H9 (cell line): ENCODE measurements around the gene ADAMTS2. TPM values are rescaled to one million over a fixed set of nuclear protein-coding genes. Genes with fewer than 3 reads are reported as not detected.
A peak's percentile ranks its signal among the peaks of the same experiment; 100 is the strongest.

ENCODE experiments used
- DNase-seq: peaks from one replicate; pipeline ENCODE4 v3.0.0-alpha.2; 2017
- H2AFZ ChIP-seq: one replicate; pipeline ENCODE4 v1.6.1; 2013; ENCODE audit warnings: mild to moderate bottlenecking, low read length, control low read depth, moderate library complexity
- H2AK5ac ChIP-seq: 2 replicates; pipeline ENCODE4 v1.6.1; 2013; ENCODE audit warnings: low read length, control low read depth, mixed read lengths; ENCODE audit not compliant: insufficient read length
- H2BK120ac ChIP-seq: one replicate; pipeline ENCODE4 v1.6.1; 2013; ENCODE audit warnings: low read depth, mild to moderate bottlenecking, low read length, control low read depth, inconsistent platforms; ENCODE audit not compliant: poor library complexity, severe bottlenecking
- H2BK12ac ChIP-seq: 2 replicates; pipeline ENCODE4 v1.6.1; 2013; ENCODE audit warnings: low read length, control low read depth, mixed read lengths, low read depth; ENCODE audit not compliant: insufficient read length
- H2BK15ac ChIP-seq: 2 replicates; pipeline ENCODE4 v1.6.1; 2013; ENCODE audit warnings: low read depth, low read length, control low read depth
- H2BK20ac ChIP-seq: one replicate; pipeline ENCODE4 v1.6.1; 2013; ENCODE audit warnings: low read depth, mild to moderate bottlenecking, low read length, control low read depth, inconsistent platforms; ENCODE audit not compliant: poor library complexity, severe bottlenecking
- H2BK5ac ChIP-seq: 2 replicates; pipeline ENCODE4 v1.6.1; 2013; ENCODE audit warnings: low read length, control low read depth, mixed read lengths; ENCODE audit not compliant: insufficient read length
- H3K14ac ChIP-seq: 2 replicates; pipeline ENCODE4 v1.6.1; 2013; ENCODE audit warnings: low read length, control low read depth; ENCODE audit not compliant: insufficient read depth
- H3K18ac ChIP-seq: 2 replicates; pipeline ENCODE4 v1.6.1; 2013; ENCODE audit warnings: low read depth, mild to moderate bottlenecking, mixed read lengths, low read length, control low read depth; ENCODE audit not compliant: insufficient read length
- H3K23ac ChIP-seq: 2 replicates; pipeline ENCODE4 v1.6.1; 2013; ENCODE audit warnings: low read length, control low read depth, mixed read lengths, low read depth; ENCODE audit not compliant: insufficient read length
- H3K23me2 ChIP-seq: 2 replicates; pipeline ENCODE4 v1.6.1; 2013; ENCODE audit warnings: low read depth, mild to moderate bottlenecking, mixed read lengths, low read length, control low read depth; ENCODE audit not compliant: insufficient read length, poor library complexity, severe bottlenecking
- H3K27ac ChIP-seq: 2 replicates; pipeline ENCODE4 v1.5.1; 2013; ENCODE audit warnings: low read length, control low read depth, mixed read lengths, low read depth; ENCODE audit not compliant: insufficient read length
- H3K27me3 ChIP-seq: 2 replicates; pipeline ENCODE4 v1.6.1; 2013; ENCODE audit warnings: low read length, control low read depth, inconsistent platforms; ENCODE audit not compliant: insufficient read depth
- H3K4ac ChIP-seq: 2 replicates; pipeline ENCODE4 v1.6.1; 2013; ENCODE audit warnings: low read depth, mild to moderate bottlenecking, control low read depth, inconsistent platforms, low read length, moderate library complexity
- H3K4me1 ChIP-seq: 2 replicates; pipeline ENCODE4 v1.6.1; 2013; ENCODE audit warnings: low read length, control low read depth, inconsistent platforms; ENCODE audit not compliant: insufficient read depth
- H3K4me2 ChIP-seq: 2 replicates; pipeline ENCODE4 v1.6.1; 2013; ENCODE audit warnings: low read length, control low read depth, mixed read lengths; ENCODE audit not compliant: insufficient read length, insufficient read depth
- H3K56ac ChIP-seq: 2 replicates; pipeline ENCODE4 v1.6.1; 2013; ENCODE audit warnings: low read depth, mild to moderate bottlenecking, mixed read lengths, low read length, control low read depth; ENCODE audit not compliant: insufficient read length
- H3K79me1 ChIP-seq: 2 replicates; pipeline ENCODE4 v1.6.1; 2013; ENCODE audit warnings: low read depth, mild to moderate bottlenecking, moderate library complexity, low read length, control low read depth, inconsistent platforms; ENCODE audit not compliant: insufficient read depth, poor library complexity, severe bottlenecking
- H3K79me2 ChIP-seq: 2 replicates; pipeline ENCODE4 v1.6.1; 2013; ENCODE audit warnings: low read length, control low read depth, inconsistent platforms; ENCODE audit not compliant: insufficient read depth
- H3K9ac ChIP-seq: 2 replicates; pipeline ENCODE4 v1.6.1; 2013; ENCODE audit warnings: low read length, control low read depth, mixed read lengths; ENCODE audit not compliant: insufficient read length; ENCODE audit errors: extremely low read depth
- H3K9me3 ChIP-seq: one replicate; pipeline ENCODE4 v1.6.1; 2013; ENCODE audit warnings: low read depth, low read length, inconsistent platforms; ENCODE audit not compliant: control insufficient read depth
- H3T11ph ChIP-seq: one replicate; pipeline ENCODE4 v1.6.1; 2013; ENCODE audit warnings: mild to moderate bottlenecking, low read length, control low read depth, inconsistent platforms
- H4K20me1 ChIP-seq: one replicate; pipeline ENCODE4 v1.6.1; 2013; ENCODE audit not compliant: control insufficient read depth, insufficient read length, insufficient read depth
- H4K5ac ChIP-seq: 2 replicates; pipeline ENCODE4 v1.6.1; 2013; ENCODE audit warnings: low read depth, mild to moderate bottlenecking, mixed read lengths, low read length, control low read depth; ENCODE audit not compliant: insufficient read length
- H4K8ac ChIP-seq: replicated peaks from 2 replicates; pipeline ENCODE4 v1.6.1; 2013; ENCODE audit warnings: low read length, control low read depth, mixed read lengths, low read depth; ENCODE audit not compliant: insufficient read length
- H4K91ac ChIP-seq: 2 replicates; pipeline ENCODE4 v1.6.1; 2013; ENCODE audit warnings: low read depth, mild to moderate bottlenecking, moderate library complexity, mixed read lengths, low read length, control low read depth; ENCODE audit not compliant: insufficient read length
- H3K27ac Mint-ChIP-seq, 3 experiments: 2 replicates in 2 of 3; 3 replicates in 1 of 3; pipeline ENCODE4 v1.8.0; 2020 to 2021; ENCODE audit warnings: mixed read lengths in 3 of 3, mild to moderate bottlenecking in 1 of 3, moderate library complexity in 1 of 3
- H3K27me3 Mint-ChIP-seq: 2 replicates; pipeline ENCODE4 v1.8.0; 2021; ENCODE audit warnings: low read depth, mild to moderate bottlenecking, moderate library complexity, mixed read lengths
- H3K36me3 Mint-ChIP-seq, 3 experiments: 2 replicates in 2 of 3; 3 replicates in 1 of 3; pipeline ENCODE4 v1.8.0; 2020 to 2021; ENCODE audit warnings: low read depth in 3 of 3, mixed read lengths in 3 of 3; ENCODE audit not compliant: insufficient read depth in 1 of 3
- H3K4me1 Mint-ChIP-seq, 2 experiments: 2 replicates each; pipeline ENCODE4 v1.8.0; 2020; ENCODE audit warnings: mixed read lengths in 2 of 2
- H3K4me3 Mint-ChIP-seq, 2 experiments: 2 replicates in 1 of 2; 3 replicates in 1 of 2; pipeline ENCODE4 v1.8.0; 2020 to 2021; ENCODE audit warnings: mild to moderate bottlenecking in 2 of 2, mixed read lengths in 2 of 2, moderate library complexity in 1 of 2
- H3K9me3 Mint-ChIP-seq, 2 experiments: 2 replicates in 1 of 2; 3 replicates in 1 of 2; pipeline ENCODE4 v1.8.0; 2020; ENCODE audit warnings: mild to moderate bottlenecking in 2 of 2, mixed read lengths in 2 of 2, moderate library complexity in 1 of 2
- CTCF ChIP-seq: fragments of 200-600 bp; sonication (generic); conservative IDR thresholded peaks from 3 replicates; pipeline ENCODE4 v1.8.0; 2021; ENCODE audit warnings: antibody characterized with exemption, mild to moderate bottlenecking
- WGBS: extraction: QIAGEN DNeasy Blood & Tissue Kit; methylation state at CpG from one replicate; pipeline ENCODE4 v1.1.7; 2013; ENCODE audit warnings: missing lambda C conversion rate, low lambda C conversion rate, mixed read lengths; ENCODE audit not compliant: insufficient read length; ENCODE audit errors: extremely low coverage; 5-methylcytosine and 5-hydroxymethylcytosine counted together
- total RNA-seq: library from RNA; stranded (reverse); gene quantifications from 2 replicates; pipeline ENCODE4 v1.2.1, GENCODE V29; 2021

ADAMTS2 gene
- total RNA-seq, 1 experiment from 2014 or later = 5.4 TPM

GRCh38 chr5:179192891-179193470 lies 152.3 kb downstream of the ADAMTS2 start:
- peak overlapping the region in 2 of 3 experiments; percentile 18 to 59; a peak in 1 of 7 replicates for H3K27ac Mint-ChIP-seq
- Histone ChIP-seq H2BK20ac (no peak overlapping the region), H2BK5ac (no peak overlapping the region), H2BK12ac (no peak overlapping the region), H3K4me1 (peaks cover 8% of the 10 kb centered on the region; the same call in 1 of the 2 replicates), H2BK120ac (no peak overlapping the region), H4K8ac (no peak overlapping the region), H3K27me3 (no peaks in the 10 kb centered on the region), H4K20me1 (no peaks in the 10 kb centered on the region), H4K91ac (no peak overlapping the region), H3K18ac (no peak overlapping the region), H3K23ac (no peak overlapping the region), H3K9ac (no peak overlapping the region), H3K79me1 (no peaks in the 10 kb centered on the region), H3T11ph (no peak overlapping the region), H3K56ac (no peak overlapping the region), H3K4me2 (no peak overlapping the region), H3K14ac (no peak overlapping the region), H3K9me3 (no peaks in the 10 kb centered on the region), H2AK5ac (no peak overlapping the region), H2BK15ac (no peak overlapping the region), H4K5ac (no peak overlapping the region), H3K23me2 (no peaks in the 10 kb centered on the region), H3K4ac (no peak overlapping the region), H2AFZ (no peak overlapping the region), H3K79me2 (no peaks in the 10 kb centered on the region), H3K27ac (no peak overlapping the region)
- peaks cover 31 to 46% of the 10 kb centered on the region in 2 experiments for H3K4me1 Mint-ChIP-seq
- H3K4me3 Mint-ChIP-seq = no peak overlapping the region
- H3K27me3 Mint-ChIP-seq = peaks cover 5% of the 10 kb centered on the region
- WGBS = no CpG with 5 or more reads among the region's 22 CpGs
- no peaks in the 10 kb centered on the region; a peak in 1 of 5 replicates for H3K9me3 Mint-ChIP-seq
- 0 out of 7 replicates have a peak, but pooled peaks cover 0 to 3% (median 2%) of the 10 kb centered on the region in 3 experiments for H3K36me3 Mint-ChIP-seq
- TF ChIP-seq CTCF = no peak
- DNase-seq = no peak
